Glutamatergic neuron (in vitro differentiated cells): Measurements from ENCODE around the gene EMC9. TPM values are rescaled to one million over a fixed set of nuclear protein-coding genes. Genes with fewer than 3 reads are reported as not detected.
A peak's percentile ranks its signal among the peaks of the same experiment; 100 is the strongest.

ENCODE experiments used
- DNase-seq: peaks from one replicate; pipeline ENCODE4 v3.0.0; 2022
- H3K27ac Mint-ChIP-seq: one replicate; pipeline ENCODE4 v1.8.0; 2020; ENCODE audit warnings: mild to moderate bottlenecking, mixed read lengths, inconsistent platforms; ENCODE audit not compliant: unreplicated experiment
- H3K27me3 Mint-ChIP-seq: one replicate; pipeline ENCODE4 v1.8.0; 2020; ENCODE audit warnings: mild to moderate bottlenecking, moderate library complexity, mixed read lengths, inconsistent platforms; ENCODE audit not compliant: unreplicated experiment
- H3K36me3 Mint-ChIP-seq: one replicate; pipeline ENCODE4 v1.8.0; 2020; ENCODE audit warnings: mild to moderate bottlenecking, mixed read lengths, inconsistent platforms; ENCODE audit not compliant: unreplicated experiment
- H3K4me1 Mint-ChIP-seq: one replicate; pipeline ENCODE4 v1.8.0; 2020; ENCODE audit warnings: mild to moderate bottlenecking, low read depth, mixed read lengths, inconsistent platforms; ENCODE audit not compliant: unreplicated experiment
- H3K4me3 Mint-ChIP-seq: one replicate; pipeline ENCODE4 v1.8.0; 2020; ENCODE audit warnings: mild to moderate bottlenecking, mixed read lengths, inconsistent platforms; ENCODE audit not compliant: unreplicated experiment
- H3K9me3 Mint-ChIP-seq: one replicate; pipeline ENCODE4 v1.8.0; 2020; ENCODE audit warnings: mild to moderate bottlenecking, moderate library complexity, mixed read lengths, inconsistent platforms; ENCODE audit not compliant: unreplicated experiment
- total RNA-seq: library from RNA; stranded (reverse); fragmentation: NEBNext Ultra II Directional; extraction: Animal tissue kit (Norgen Biotek cat#: 25700); gene quantifications from one replicate; pipeline ENCODE4 v1.2.1, GENCODE V29; 2021; ENCODE audit not compliant: unreplicated experiment
- TF ChIP-seq, protein P1 (sequence below): fragments of 200-600 bp; sonication (generic); IDR thresholded peaks from one replicate; pipeline ENCODE4 v1.5.0; 2021; ENCODE audit not compliant: partially characterized antibody, unreplicated experiment

Gene EMC9
- total RNA-seq, 1 donor from 2014 or later = 18.1 TPM

DNA sequence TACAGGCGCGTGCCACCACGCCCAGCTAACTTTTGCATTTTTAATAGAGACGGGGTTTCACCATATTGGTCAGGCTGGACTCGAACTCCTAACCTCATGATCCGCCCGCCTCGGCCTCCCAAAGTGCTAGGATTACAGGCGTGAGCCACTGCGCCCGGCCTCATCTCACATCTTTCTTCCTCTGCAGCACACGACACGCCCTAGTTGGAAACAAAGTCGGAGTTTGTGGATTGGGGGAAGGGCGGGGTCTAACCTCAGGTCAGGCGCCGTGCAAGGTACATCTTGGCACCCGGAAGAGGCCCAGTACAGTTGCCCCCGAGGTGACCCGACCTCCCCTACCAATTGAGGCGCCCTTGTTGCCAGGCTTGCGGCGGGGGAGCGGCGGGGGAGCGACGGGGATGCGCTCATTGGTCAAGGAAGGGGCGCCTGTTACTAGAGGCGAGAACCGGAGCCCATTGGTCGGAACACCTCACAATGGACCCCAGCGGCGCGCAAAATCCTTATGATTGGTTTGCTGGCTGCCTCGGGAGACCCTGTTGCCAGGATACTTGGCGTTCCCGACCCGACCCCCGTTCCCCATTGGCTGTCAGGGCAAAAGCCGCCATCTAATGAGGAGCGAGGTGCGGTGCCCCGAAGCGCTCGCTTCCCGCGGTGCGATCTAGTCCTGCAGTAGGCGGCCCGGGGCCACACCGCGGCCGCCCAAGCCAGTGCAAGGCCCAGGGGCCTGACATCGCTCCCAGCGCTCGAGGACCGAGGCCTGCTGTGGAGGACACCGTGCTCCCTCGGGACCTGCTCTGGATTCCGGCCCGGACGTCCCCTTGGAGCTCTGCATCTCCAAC is 30.2 kb upstream of the EMC9 start, which contains the start of gene REC8:
Gene REC8, plus strand, starts transcription at position 659 of the 839 bp plus-strand sequence. CDS start 473 bp downstream, outside the sequence.
- peak; percentile 97 for DNase-seq
- Mint-ChIP-seq H3K9me3 (peaks cover 5% of the 10 kb centered on the region), H3K27me3 (peaks cover 3% of the 10 kb centered on the region), H3K4me3 (peak within 1 kb of the TSS; percentile 94), H3K36me3 (no peaks in the 10 kb centered on the region), H3K4me1 (peaks cover 4% of the 10 kb centered on the region), H3K27ac (peak within 1 kb of the TSS; percentile 93)
- TF ChIP-seq, protein P1, sequence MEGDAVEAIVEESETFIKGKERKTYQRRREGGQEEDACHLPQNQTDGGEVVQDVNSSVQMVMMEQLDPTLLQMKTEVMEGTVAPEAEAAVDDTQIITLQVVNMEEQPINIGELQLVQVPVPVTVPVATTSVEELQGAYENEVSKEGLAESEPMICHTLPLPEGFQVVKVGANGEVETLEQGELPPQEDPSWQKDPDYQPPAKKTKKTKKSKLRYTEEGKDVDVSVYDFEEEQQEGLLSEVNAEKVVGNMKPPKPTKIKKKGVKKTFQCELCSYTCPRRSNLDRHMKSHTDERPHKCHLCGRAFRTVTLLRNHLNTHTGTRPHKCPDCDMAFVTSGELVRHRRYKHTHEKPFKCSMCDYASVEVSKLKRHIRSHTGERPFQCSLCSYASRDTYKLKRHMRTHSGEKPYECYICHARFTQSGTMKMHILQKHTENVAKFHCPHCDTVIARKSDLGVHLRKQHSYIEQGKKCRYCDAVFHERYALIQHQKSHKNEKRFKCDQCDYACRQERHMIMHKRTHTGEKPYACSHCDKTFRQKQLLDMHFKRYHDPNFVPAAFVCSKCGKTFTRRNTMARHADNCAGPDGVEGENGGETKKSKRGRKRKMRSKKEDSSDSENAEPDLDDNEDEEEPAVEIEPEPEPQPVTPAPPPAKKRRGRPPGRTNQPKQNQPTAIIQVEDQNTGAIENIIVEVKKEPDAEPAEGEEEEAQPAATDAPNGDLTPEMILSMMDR = no peak

DNA sequence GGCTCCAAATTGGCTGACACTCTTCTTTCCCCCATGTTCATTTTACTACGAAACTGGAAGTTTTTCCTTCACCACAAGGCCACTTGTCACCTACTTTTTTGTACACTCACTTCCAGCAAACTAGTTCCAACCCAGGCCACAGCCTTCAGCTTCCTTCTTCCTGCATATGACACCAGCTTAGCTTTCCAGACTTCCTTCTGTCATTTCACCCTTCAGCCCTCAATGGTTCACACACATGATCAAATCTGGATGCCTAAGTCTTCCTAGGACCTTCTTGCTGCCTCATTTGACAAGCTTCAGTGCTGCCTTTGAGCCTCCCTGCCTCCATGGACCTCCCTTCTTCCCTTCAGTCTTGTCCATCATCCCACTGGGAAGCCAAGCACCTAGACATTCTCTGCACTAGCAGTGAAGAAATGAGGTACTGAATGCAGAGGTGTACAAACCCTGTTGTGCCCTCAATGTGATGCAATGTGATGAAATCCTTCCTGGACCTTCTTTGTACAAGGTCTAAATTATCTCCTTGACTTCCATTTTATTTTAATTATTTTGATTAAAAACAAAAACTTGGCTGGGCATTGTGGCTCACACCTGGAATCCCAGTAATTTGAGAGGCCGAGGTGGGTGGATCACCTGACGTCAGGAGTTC is 26.2 kb upstream of the EMC9 start:
- H3K9me3 Mint-ChIP-seq = peaks cover 5% of the 10 kb centered on the region
- H3K27me3 Mint-ChIP-seq = peaks cover 1% of the 10 kb centered on the region
- H3K36me3 Mint-ChIP-seq = peaks cover 4% of the 10 kb centered on the region
- TF ChIP-seq, protein P1 = no peak
- no peak overlapping the region for H3K27ac Mint-ChIP-seq
- H3K4me1 Mint-ChIP-seq = peaks cover 2% of the 10 kb centered on the region
- H3K4me3 Mint-ChIP-seq = no peak overlapping the region
- no peak for DNase-seq

- Mint-ChIP-seq H3K36me3 (peaks cover 4% of the 10 kb centered on the region), H3K9me3 (peaks cover 4% of the 10 kb centered on the region), H3K27me3 (peaks cover 1% of the 10 kb centered on the region), H3K4me3 (no peak overlapping the region), H3K27ac (no peak overlapping the region), H3K4me1 (peaks cover 7% of the 10 kb centered on the region)
- TF ChIP-seq, protein P1 = no peak
- no peak for DNase-seq
Measured at GRCh38 chr14:24165785-24166184, 24.4 kb upstream of the EMC9 start.

DNA sequence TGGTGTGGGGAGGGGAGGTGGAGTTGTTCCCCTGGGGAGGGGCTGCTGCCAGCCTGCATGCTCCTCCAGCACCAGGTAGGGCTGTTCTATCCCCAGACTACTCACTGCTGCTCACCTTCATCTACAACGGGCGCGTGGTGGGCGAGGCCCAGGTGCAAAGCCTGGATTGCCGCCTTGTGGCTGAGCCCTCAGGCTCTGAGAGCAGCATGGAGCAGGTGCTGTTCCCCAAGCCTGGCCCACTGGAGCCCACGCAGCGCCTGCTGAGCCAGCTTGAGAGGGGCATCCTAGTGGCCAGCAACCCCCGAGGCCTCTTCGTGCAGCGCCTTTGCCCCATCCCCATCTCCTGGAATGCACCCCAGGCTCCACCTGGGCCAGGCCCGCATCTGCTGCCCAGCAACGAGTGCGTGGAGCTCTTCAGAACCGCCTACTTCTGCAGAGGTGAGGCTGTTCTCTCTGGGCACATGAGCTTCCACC is 23.2 kb upstream of the EMC9 start:
- TF ChIP-seq, protein P1 = no peak
- no peak overlapping the region for H3K4me3 Mint-ChIP-seq
- peaks cover 4% of the 10 kb centered on the region for H3K36me3 Mint-ChIP-seq
- DNase-seq = no peak
- peaks cover 3% of the 10 kb centered on the region for H3K27me3 Mint-ChIP-seq
- H3K9me3 Mint-ChIP-seq = peaks cover 2% of the 10 kb centered on the region
- H3K4me1 Mint-ChIP-seq = peaks cover 7% of the 10 kb centered on the region
- no peak overlapping the region for H3K27ac Mint-ChIP-seq

- TF ChIP-seq, protein P1 = no peak
- Mint-ChIP-seq H3K27me3 (peaks cover 2% of the 10 kb centered on the region), H3K36me3 (peaks cover 4% of the 10 kb centered on the region), H3K27ac (peak overlapping the region; percentile 64), H3K4me1 (peaks cover 7% of the 10 kb centered on the region), H3K9me3 (peaks cover 2% of the 10 kb centered on the region), H3K4me3 (peak overlapping the region; percentile 85)
- no peak for DNase-seq
Measured at GRCh38 chr14:24162093-24162492, 20.7 kb upstream of the EMC9 start.
